ENCODE results near the gene SCNM1.
A peak's percentile ranks its signal among the peaks of the same experiment; 100 is the strongest.
"Not testable (repeated sequence)": the region's sequence is repeated elsewhere in the genome, so short reads cannot be mapped to it uniquely, and the experiment has no call there.

SCNM1 gene

GRCh38 chr1:151167116-151167515, 1.2 kb downstream of the SCNM1 start:
- H3K27me3 Mint-ChIP-seq: peaks cover 2% of the 10 kb centered on the region
- peak overlapping the region; percentile 98 for H3K4me3 Mint-ChIP-seq
- H3K9me3 Mint-ChIP-seq: no peaks in the 10 kb centered on the region
- peaks cover 13% of the 10 kb centered on the region for H3K36me3 Mint-ChIP-seq
- peak overlapping the region; percentile 68 for H3K27ac Mint-ChIP-seq
- peaks cover 50% of the 10 kb centered on the region for H3K4me1 Mint-ChIP-seq

DNA sequence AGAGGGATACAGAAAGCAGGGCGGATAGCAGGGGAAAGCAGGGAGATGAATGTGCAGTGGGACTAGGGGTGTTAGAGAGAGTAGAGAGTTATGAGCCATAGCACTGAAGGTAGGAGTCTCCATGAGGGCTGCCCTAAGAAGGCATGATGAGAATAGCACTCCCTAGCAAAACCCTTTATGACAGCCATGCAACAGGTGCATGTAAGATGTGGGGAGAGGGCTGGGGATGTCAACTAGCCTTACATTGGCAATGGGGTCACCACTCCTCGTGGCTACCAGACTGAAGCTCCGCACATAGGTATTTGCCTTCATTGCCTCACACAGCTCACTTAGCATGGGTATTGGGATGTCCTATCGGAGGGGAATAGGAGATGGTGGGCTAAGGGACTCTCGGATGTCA, 5.2 kb downstream of the SCNM1 start:
- no peaks in the 10 kb centered on the region for H3K27me3 Mint-ChIP-seq
- H3K27ac Mint-ChIP-seq: no peak overlapping the region
- peaks cover 5% of the 10 kb centered on the region for H3K36me3 Mint-ChIP-seq
- no peaks in the 10 kb centered on the region for H3K9me3 Mint-ChIP-seq
- H3K4me3 Mint-ChIP-seq: no peak overlapping the region
- H3K4me1 Mint-ChIP-seq: peaks cover 15% of the 10 kb centered on the region

GRCh38 chr1:151175041-151175741, 9.2 kb downstream of the SCNM1 start:
- Mint-ChIP-seq H3K4me1 (peaks cover 4% of the 10 kb centered on the region), H3K4me3 (no peak overlapping the region), H3K27me3 (no peaks in the 10 kb centered on the region), H3K27ac (peak overlapping the region; percentile 18), H3K36me3 (peaks cover 8% of the 10 kb centered on the region), H3K9me3 (no peaks in the 10 kb centered on the region)

DNA sequence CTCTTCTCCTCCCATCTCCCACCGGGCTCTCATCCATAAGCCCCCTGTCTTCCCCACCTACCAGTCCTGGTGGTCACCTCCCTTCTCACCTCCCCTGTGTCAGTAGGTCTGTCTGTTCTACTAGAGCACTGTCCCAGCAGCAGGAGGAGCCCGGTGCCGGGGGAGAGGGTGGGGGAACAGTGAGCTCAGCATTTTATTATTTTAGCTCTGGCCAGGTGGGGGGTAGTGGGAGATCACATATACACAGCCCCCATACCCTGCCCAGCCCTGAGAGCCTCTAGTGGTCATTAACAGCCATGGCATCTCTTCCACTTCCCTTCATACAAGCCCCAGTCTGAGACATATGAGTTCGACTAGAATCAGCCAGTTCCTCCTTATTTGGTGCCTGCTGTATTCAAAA, 9.9 kb downstream of the SCNM1 start, which contains the start of gene TMOD4:
TMOD4 (minus strand) TSS at position 119 of the 400 bp plus-strand sequence. CDS start 1,106 bp downstream, outside the sequence.
- Mint-ChIP-seq H3K36me3 (peaks cover 9% of the 10 kb centered on the region), H3K27ac (peak within 1 kb of the TSS; percentile 18)

GRCh38 chr1:151176514-151177045, 10.6 kb downstream of the SCNM1 start:
- Mint-ChIP-seq H3K9me3 (no peaks in the 10 kb centered on the region), H3K27me3 (no peaks in the 10 kb centered on the region), H3K27ac (no peak overlapping the region), H3K36me3 (peaks cover 14% of the 10 kb centered on the region), H3K4me3 (no peak overlapping the region), H3K4me1 (peaks cover 4% of the 10 kb centered on the region)

More for the DNA sequence above, 9.9 kb downstream of the SCNM1 start, which contains the start of gene TMOD4:
- no peaks in the 10 kb centered on the region for H3K9me3 Mint-ChIP-seq
- H3K4me1 Mint-ChIP-seq: peaks cover 4% of the 10 kb centered on the region
- no peak within 1 kb of the TSS for H3K4me3 Mint-ChIP-seq
- H3K27me3 Mint-ChIP-seq: no peaks in the 10 kb centered on the region

GRCh38 chr1:151184211-151184610, 18.3 kb downstream of the SCNM1 start:
- H3K4me3 Mint-ChIP-seq: no peak overlapping the region
- H3K27me3 Mint-ChIP-seq: no peaks in the 10 kb centered on the region
- H3K9me3 Mint-ChIP-seq: no peaks in the 10 kb centered on the region
- H3K36me3 Mint-ChIP-seq: peaks cover 23% of the 10 kb centered on the region
- H3K4me1 Mint-ChIP-seq: peaks cover 26% of the 10 kb centered on the region
- peak overlapping the region; percentile 12 for H3K27ac Mint-ChIP-seq

DNA sequence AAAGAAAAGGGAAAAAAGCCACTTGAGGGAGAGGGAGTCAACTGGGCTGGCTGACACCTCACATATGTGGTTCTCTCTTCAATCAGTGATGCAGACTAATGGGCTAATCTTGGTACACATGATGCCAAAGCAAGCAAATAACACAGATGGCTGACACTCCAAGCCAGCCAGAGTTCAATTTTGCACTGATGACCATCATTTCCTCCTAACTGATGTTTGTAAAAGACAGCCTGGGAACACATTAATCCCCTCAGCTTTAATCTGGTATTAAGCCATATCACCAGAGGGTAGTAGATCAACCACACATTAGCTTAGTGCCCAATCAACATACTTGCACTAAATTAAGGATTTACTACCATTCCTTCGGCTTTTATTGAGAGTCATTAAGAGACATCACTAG, 21.3 kb downstream of the SCNM1 start:
- Mint-ChIP-seq H3K4me1 (peaks cover 42% of the 10 kb centered on the region), H3K9me3 (no peaks in the 10 kb centered on the region), H3K27ac (peak overlapping the region; percentile 46), H3K4me3 (no peak overlapping the region), H3K27me3 (no peaks in the 10 kb centered on the region), H3K36me3 (peaks cover 15% of the 10 kb centered on the region)

DNA sequence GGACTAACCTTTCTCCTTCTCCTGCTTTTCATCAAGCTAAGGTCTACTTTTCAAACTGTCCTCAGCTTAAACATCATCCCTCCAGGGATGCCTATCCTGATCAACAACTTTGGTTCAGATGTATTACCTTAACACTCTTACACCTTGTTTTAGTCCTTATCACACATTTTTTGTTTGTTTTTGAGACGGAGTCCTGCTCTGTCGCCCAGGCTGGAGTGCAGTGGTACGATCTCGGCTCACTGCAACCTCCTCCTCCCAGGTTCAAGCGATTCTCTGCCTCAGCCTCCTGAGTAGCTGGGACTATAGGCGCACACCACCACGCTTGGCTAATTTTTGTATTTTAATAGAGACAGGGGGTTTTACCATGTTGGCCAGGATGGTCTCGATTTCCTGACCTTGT, 22.7 kb downstream of the SCNM1 start:
- H3K27ac Mint-ChIP-seq: peak overlapping the region; percentile 30
- H3K36me3 Mint-ChIP-seq, H3K9me3 Mint-ChIP-seq, H3K27me3 Mint-ChIP-seq: not testable (repeated sequence)
- peak overlapping the region; percentile 100 for H3K4me3 Mint-ChIP-seq
- H3K4me1 Mint-ChIP-seq: peaks cover 42% of the 10 kb centered on the region

DNA sequence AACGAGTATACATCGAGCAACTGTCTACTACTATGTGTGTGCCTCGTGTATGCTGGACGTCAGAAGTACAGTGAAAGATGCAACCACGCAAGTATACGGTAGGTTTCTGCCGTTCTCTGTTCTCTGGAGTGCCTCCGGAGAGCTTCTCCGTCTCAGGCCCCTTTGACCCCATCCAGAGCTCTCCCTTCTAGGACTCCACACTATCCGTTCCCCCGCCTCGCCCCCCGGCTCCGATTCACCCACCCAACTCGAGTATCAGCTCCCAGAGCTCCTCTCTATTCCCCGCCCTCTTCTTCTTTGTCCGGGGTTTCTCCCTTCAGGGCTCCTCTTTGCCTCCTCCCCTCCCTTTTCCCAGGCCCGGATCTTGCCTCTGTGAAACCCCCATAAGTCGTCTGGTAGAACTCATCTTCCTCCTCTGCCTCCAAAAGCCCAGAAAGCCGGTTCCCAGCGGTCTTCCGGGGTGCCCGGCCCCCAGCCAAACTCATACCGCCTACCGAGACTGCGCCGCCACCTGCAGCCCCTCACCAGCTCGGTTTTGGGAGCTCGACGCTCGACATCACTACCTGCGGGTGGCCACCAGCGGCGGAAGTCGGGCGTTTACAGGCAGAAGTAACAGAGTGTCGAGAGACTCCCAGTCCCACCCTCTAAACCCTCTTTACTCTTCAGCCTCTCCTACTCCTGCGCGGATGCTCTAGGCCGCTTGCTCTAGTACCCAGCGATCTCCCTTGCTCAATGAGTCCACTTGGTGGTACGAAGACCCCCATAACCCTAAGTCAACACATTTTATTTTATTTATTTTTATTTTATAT, 23.9 kb downstream of the SCNM1 start, which contains the start of gene VPS72:
VPS72 (minus strand) TSS at position 561 of the 809 bp plus-strand sequence; CDS start at position 485, 76 bp downstream.
- H3K27me3 Mint-ChIP-seq: no peaks in the 10 kb centered on the region
- H3K36me3 Mint-ChIP-seq: peaks cover 4% of the 10 kb centered on the region
- H3K4me1 Mint-ChIP-seq: peaks cover 42% of the 10 kb centered on the region
- no peaks in the 10 kb centered on the region for H3K9me3 Mint-ChIP-seq
- H3K4me3 Mint-ChIP-seq: peak within 1 kb of the TSS; percentile 100
- peak within 1 kb of the TSS; percentile 100 for H3K27ac Mint-ChIP-seq

- Mint-ChIP-seq H3K9me3 (no peaks in the 10 kb centered on the region), H3K36me3 (peaks cover 2% of the 10 kb centered on the region), H3K4me1 (peaks cover 38% of the 10 kb centered on the region), H3K27ac (peak overlapping the region; percentile 8), H3K27me3 (no peaks in the 10 kb centered on the region), H3K4me3 (peak overlapping the region; percentile 54)
These were observed 26.1 kb downstream of the SCNM1 start for GRCh38 chr1:151192047-151192446.

- peaks cover 39% of the 10 kb centered on the region for H3K4me1 Mint-ChIP-seq
- H3K27ac Mint-ChIP-seq: no peak overlapping the region
- H3K4me3 Mint-ChIP-seq: no peak overlapping the region
- peaks cover 3% of the 10 kb centered on the region for H3K36me3 Mint-ChIP-seq
- no peaks in the 10 kb centered on the region for H3K27me3 Mint-ChIP-seq
- H3K9me3 Mint-ChIP-seq: no peaks in the 10 kb centered on the region
These were observed 27.4 kb downstream of the SCNM1 start for GRCh38 chr1:151193304-151193703.

DNA sequence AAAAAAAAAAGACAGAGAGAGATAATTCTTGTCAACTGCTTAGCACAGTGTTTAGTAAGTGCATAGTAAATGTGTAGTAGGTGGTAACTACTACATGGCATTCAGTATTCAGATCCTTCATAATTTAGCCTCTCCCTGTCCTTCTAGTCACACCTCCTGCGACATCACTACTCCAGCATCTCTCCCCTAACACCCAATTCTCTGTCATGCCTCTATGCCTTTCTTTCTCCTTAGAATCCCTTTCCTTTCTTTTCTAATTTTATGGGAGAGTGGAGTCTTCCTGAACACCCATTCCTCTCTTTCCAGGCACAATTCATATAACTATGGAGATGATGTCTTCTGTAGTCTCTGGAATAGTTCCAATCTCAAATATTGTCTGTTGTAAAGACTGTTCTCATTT, 27.9 kb downstream of the SCNM1 start:
- H3K27me3 Mint-ChIP-seq: no peaks in the 10 kb centered on the region
- H3K9me3 Mint-ChIP-seq: no peaks in the 10 kb centered on the region
- H3K4me1 Mint-ChIP-seq: peaks cover 35% of the 10 kb centered on the region
- no peak overlapping the region for H3K4me3 Mint-ChIP-seq
- no peak overlapping the region for H3K27ac Mint-ChIP-seq
- H3K36me3 Mint-ChIP-seq: peaks cover 6% of the 10 kb centered on the region

GRCh38 chr1:151194894-151195594, 29.1 kb downstream of the SCNM1 start:
- not testable (repeated sequence) for H3K27ac Mint-ChIP-seq, H3K27me3 Mint-ChIP-seq, H3K9me3 Mint-ChIP-seq, H3K4me3 Mint-ChIP-seq, H3K36me3 Mint-ChIP-seq
- peaks cover 38% of the 10 kb centered on the region for H3K4me1 Mint-ChIP-seq

DNA sequence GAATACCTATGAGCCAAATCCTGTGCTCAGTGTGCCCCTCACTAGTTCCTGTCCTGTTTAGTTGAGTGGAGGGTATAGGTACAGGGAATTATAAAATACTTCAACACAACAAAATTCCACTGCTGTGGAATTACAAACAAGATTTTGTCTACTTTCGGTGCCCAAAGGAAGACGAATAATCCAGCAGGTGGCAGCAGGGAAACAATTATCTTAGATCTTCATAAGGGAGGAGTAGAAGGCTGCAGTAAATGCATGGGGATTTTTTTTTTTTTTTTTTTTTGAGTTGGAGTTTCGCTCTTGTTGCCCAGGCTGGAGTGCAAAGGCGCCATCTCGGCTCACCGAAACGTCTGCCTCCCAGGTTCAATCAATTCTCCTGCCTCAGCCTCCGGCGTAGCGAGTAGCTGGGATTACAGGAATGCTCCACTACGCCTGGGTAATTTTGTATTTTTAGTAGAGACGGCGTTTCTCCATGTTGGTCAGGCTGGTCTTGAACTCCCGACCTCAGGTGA, 30.4 kb downstream of the SCNM1 start:
- peaks cover 37% of the 10 kb centered on the region for H3K4me1 Mint-ChIP-seq
- H3K27me3 Mint-ChIP-seq: no peaks in the 10 kb centered on the region
- H3K36me3 Mint-ChIP-seq: peaks cover 9% of the 10 kb centered on the region
- H3K9me3 Mint-ChIP-seq: no peaks in the 10 kb centered on the region
- H3K4me3 Mint-ChIP-seq: peak overlapping the region; percentile 65
- H3K27ac Mint-ChIP-seq: peak overlapping the region; percentile 82

DNA sequence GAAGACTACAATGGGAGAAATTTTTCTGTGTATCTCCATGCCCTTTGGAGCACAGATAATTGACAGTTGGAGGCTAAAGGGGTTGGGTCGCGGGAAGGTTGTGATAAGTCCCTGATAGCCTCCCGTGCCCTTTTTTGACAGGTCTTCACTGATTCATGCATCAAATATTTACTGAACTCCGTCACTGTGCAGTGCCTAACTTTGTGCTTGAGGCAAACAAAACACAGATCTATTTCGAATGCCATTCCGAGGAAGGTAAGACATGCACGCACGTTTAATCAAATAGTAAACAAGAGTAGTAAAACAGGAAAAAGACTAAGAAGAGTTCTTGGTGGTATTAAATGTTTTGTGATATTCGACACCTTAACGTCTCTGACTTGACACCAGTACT, 31.9 kb downstream of the SCNM1 start:
- peak overlapping the region; percentile 99 for H3K27ac Mint-ChIP-seq
- peak overlapping the region; percentile 100 for H3K4me3 Mint-ChIP-seq
- H3K4me1 Mint-ChIP-seq: peaks cover 45% of the 10 kb centered on the region
- H3K27me3 Mint-ChIP-seq: no peaks in the 10 kb centered on the region
- no peaks in the 10 kb centered on the region for H3K9me3 Mint-ChIP-seq
- H3K36me3 Mint-ChIP-seq: peaks cover 9% of the 10 kb centered on the region

All from activated naive CD4-positive, alpha-beta T cell treated with anti-CD3 and anti-CD28 coated beads, Interleukin-2, amount 50 U/mL, for 24 hours (primary cell).